Mesothelial cell of epicardium (in vitro differentiated cells): ENCODE results near the gene NFU1. TPM values are rescaled to one million over a fixed set of nuclear protein-coding genes. Genes with fewer than 3 reads are reported as not detected.

Source experiments
- DNase-seq, 2 experiments: peaks; one replicate each; pipeline ENCODE4 v3.0.0; 2021; ENCODE audit warnings: low spot score in 2 of 2; ENCODE audit not compliant: unreplicated experiment in 2 of 2
- H3K27ac Mint-ChIP-seq: 2 replicates; pipeline ENCODE4 v1.8.0; 2021; ENCODE audit warnings: mixed read lengths
- H3K27me3 Mint-ChIP-seq: 2 replicates; pipeline ENCODE4 v1.8.0; 2021; ENCODE audit warnings: low read depth, mixed read lengths
- H3K36me3 Mint-ChIP-seq: 2 replicates; pipeline ENCODE4 v1.8.0; 2021; ENCODE audit warnings: mixed read lengths
- H3K4me1 Mint-ChIP-seq: 2 replicates; pipeline ENCODE4 v1.8.0; 2021; ENCODE audit warnings: mixed read lengths
- H3K4me3 Mint-ChIP-seq: 2 replicates; pipeline ENCODE4 v1.8.0; 2021; ENCODE audit warnings: mild to moderate bottlenecking, moderate library complexity, mixed read lengths
- H3K9me3 Mint-ChIP-seq: 2 replicates; pipeline ENCODE4 v1.8.0; 2021; ENCODE audit warnings: mixed read lengths
- total RNA-seq: library from RNA; stranded (reverse); gene quantifications from 3 replicates; pipeline ENCODE4 v1.2.1, GENCODE V29; 2021
- TF ChIP-seq, protein P1 (sequence below): fragments of 200-600 bp; sonication (generic); IDR thresholded peaks from one replicate; pipeline ENCODE4 v1.5.0; 2021; ENCODE audit warnings: antibody characterized with exemption; ENCODE audit not compliant: unreplicated experiment

The NFU1 gene
- total RNA-seq, 1 donor from 2014 or later, result 34.7 TPM

DNA sequence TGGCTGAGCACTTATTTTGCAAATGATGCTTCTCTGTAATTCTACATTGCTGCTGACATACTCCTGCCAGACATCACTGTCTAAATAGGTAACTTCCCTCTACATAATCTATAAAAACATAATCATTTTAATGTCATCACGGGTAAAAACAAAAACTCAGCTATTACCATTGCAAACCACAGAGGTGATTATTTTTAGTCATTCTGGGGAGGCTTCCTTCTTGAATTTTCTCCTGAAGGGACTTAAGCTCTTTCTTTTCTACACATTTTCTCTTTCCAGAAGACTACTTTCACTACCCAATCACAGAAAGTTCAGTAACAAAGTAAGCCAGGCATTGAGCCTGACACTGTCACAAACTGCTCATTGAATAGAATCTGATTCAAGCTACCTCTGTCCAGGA is 40.4 kb upstream of the NFU1 start:
- Mint-ChIP-seq H3K4me1 (peaks cover 11% of the 10 kb centered on the region), H3K27me3 (no peaks in the 10 kb centered on the region), H3K9me3 (no peaks in the 10 kb centered on the region), H3K4me3 (no peak overlapping the region), H3K36me3 (peaks cover 20% of the 10 kb centered on the region), H3K27ac (no peak overlapping the region)
- TF ChIP-seq, protein P1, sequence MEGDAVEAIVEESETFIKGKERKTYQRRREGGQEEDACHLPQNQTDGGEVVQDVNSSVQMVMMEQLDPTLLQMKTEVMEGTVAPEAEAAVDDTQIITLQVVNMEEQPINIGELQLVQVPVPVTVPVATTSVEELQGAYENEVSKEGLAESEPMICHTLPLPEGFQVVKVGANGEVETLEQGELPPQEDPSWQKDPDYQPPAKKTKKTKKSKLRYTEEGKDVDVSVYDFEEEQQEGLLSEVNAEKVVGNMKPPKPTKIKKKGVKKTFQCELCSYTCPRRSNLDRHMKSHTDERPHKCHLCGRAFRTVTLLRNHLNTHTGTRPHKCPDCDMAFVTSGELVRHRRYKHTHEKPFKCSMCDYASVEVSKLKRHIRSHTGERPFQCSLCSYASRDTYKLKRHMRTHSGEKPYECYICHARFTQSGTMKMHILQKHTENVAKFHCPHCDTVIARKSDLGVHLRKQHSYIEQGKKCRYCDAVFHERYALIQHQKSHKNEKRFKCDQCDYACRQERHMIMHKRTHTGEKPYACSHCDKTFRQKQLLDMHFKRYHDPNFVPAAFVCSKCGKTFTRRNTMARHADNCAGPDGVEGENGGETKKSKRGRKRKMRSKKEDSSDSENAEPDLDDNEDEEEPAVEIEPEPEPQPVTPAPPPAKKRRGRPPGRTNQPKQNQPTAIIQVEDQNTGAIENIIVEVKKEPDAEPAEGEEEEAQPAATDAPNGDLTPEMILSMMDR, result no peak
- DNase-seq, result no peak

DNA sequence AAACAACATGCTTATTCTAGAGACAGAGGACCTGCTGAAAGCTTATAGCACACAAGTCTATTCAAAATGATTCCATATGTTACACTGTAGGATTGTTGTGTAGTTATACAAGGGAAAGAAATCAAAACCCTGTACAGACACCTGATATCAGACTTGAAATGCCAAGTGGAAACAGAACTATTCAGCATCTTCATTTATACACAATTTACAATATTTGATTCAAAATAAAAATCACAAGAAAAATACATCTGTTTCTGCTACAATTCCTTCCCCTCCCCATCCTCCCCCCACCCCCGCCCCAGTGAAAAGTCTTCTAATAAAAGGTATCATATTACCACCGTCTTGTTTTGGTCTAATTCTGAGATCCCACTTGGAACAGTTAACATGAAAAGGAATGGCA is 37.5 kb upstream of the NFU1 start:
- TF ChIP-seq, protein P1, result no peak
- Mint-ChIP-seq H3K36me3 (peaks cover 12% of the 10 kb centered on the region), H3K4me1 (peaks cover 19% of the 10 kb centered on the region), H3K4me3 (no peak overlapping the region), H3K9me3 (no peaks in the 10 kb centered on the region), H3K27ac (no peak overlapping the region), H3K27me3 (no peaks in the 10 kb centered on the region)
- DNase-seq, result no peak

DNA sequence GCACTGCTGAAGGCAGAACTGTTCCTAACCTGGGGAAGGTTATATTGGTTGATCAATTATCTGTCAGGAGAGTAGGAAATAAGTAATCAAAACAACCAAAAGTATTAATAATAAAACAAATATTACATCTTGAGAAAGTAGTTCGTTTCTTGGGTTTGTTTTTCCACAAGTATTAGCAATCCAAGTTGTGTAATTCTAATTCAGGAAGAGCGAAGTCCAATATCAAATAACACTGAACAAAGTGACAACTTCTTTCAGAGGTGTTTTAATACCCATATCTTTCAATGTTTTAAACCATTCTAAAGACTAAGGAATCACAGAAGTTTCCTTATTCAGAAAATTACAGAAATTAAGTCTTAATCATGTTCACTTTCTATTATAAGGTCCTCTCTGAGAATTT is 34.6 kb upstream of the NFU1 start:
- TF ChIP-seq, protein P1, result no peak
- Mint-ChIP-seq H3K9me3 (no peaks in the 10 kb centered on the region), H3K36me3 (peaks cover 6% of the 10 kb centered on the region), H3K27me3 (no peaks in the 10 kb centered on the region), H3K27ac (no peak overlapping the region), H3K4me1 (peaks cover 19% of the 10 kb centered on the region), H3K4me3 (no peak overlapping the region)
- no peak for DNase-seq

DNA sequence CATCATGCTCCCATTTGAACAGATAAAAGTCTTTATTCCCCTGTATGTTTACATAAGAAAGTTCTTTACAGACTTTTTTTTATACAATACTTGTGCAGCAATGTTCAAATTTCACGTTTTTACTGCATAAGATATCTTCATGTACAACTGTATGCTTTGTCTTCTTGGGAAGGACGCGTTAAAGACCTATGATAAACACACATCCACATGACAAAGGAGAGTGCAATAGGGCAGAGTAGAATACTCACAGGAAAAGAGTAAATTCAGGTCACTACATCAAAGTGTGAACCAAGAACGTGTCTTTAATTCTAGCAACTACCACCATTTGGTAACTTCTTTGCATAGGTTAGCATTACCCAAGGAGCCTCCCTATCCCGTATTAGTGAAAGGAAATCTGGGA is 33.7 kb upstream of the NFU1 start:
- Mint-ChIP-seq H3K27ac (no peak overlapping the region), H3K4me1 (peaks cover 19% of the 10 kb centered on the region), H3K27me3 (no peaks in the 10 kb centered on the region), H3K4me3 (no peak overlapping the region), H3K36me3 (peaks cover 6% of the 10 kb centered on the region), H3K9me3 (no peaks in the 10 kb centered on the region)
- TF ChIP-seq, protein P1, result no peak
- DNase-seq, result no peak

DNA sequence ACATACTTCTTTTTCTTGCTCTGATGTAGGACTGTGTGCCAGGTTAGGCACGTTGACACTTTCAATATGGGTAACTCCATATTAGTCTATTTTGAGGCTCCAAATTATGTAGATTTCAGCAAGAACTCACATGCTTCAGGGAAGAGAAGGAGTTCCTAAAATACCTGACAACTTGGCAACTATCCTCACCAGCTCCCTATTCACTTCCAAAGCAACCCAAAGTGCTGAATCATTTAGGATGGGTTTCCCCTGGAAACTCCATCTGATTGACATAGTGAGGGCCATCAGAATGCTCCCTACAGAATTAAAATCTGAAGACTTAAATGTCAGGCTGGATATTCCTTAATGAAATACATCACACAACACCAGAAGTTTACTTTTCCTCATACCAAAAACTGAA is 32.5 kb upstream of the NFU1 start:
- H3K27ac Mint-ChIP-seq, result no peak overlapping the region
- H3K4me1 Mint-ChIP-seq, result peaks cover 23% of the 10 kb centered on the region
- H3K9me3 Mint-ChIP-seq, result no peaks in the 10 kb centered on the region
- no peak for DNase-seq
- H3K27me3 Mint-ChIP-seq, result no peaks in the 10 kb centered on the region
- TF ChIP-seq, protein P1, result no peak
- H3K4me3 Mint-ChIP-seq, result no peak overlapping the region
- H3K36me3 Mint-ChIP-seq, result peaks cover 12% of the 10 kb centered on the region

DNA sequence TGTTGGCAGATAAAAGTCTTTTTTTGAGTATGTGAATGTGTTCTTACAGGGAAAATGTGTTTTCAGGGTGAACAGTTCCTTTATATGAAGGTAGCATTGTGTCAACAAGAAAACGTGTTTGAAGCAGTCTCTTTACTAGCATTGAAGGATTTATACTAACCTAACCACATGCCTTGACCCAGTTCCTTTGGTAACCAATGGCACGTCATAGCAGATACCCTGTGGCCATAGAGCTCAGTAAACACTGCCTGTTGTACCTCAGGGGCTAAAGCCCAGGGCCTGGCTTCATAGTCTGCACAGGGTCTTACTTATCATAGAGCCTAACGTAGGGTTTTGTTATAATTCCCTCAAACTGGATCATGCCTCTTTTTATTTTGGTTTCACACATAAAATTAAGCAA is 32.1 kb upstream of the NFU1 start:
- peaks cover 12% of the 10 kb centered on the region for H3K36me3 Mint-ChIP-seq
- TF ChIP-seq, protein P1, result no peak
- no peak overlapping the region for H3K27ac Mint-ChIP-seq

More for the DNA sequence above, 32.1 kb upstream of the NFU1 start:
- no peaks in the 10 kb centered on the region for H3K9me3 Mint-ChIP-seq
- no peaks in the 10 kb centered on the region for H3K27me3 Mint-ChIP-seq
- H3K4me3 Mint-ChIP-seq, result no peak overlapping the region
- H3K4me1 Mint-ChIP-seq, result peaks cover 24% of the 10 kb centered on the region
- DNase-seq, result no peak
